Activated CD8-positive, alpha-beta T cell treated with anti-CD3 and anti-CD28 coated beads for 36 hours (primary cell): Measurements from ENCODE around the gene ERH. TPM values are rescaled to one million over a fixed set of nuclear protein-coding genes. Genes with fewer than 3 reads are reported as not detected.

Experiments used
- ATAC-seq: fragments of 200-7000 bp; cut with Tn5 transposase; one replicate; pipeline ENCODE4 v1.10.0; 2021; ENCODE audit warnings: mild to moderate bottlenecking, moderate library complexity
- CTCF ChIA-PET: fragments of 350-600 bp; sonication (Branson Sonifier 250); formaldehyde crosslinking; loops from one replicate; lab custom pipeline; 2021; ENCODE audit warnings: antibody characterized with exemption; lab: Charles Lee
- POLR2A ChIA-PET: fragments of 350-600 bp; sonication (Branson Sonifier 250); formaldehyde crosslinking; loops from one replicate; lab custom pipeline; 2021; ENCODE audit warnings: antibody characterized with exemption; lab: Charles Lee
- DNase-seq: peaks from one replicate; pipeline ENCODE4 v3.0.0-alpha.2; 2020
- H3K27ac Mint-ChIP-seq: one replicate; pipeline ENCODE4 v1.8.0; 2021; ENCODE audit warnings: mild to moderate bottlenecking, mixed read lengths
- H3K27me3 Mint-ChIP-seq: one replicate; pipeline ENCODE4 v1.8.0; 2021; ENCODE audit warnings: mixed read lengths
- H3K36me3 Mint-ChIP-seq: one replicate; pipeline ENCODE4 v1.8.0; 2021; ENCODE audit warnings: low read depth, mixed read lengths
- H3K4me1 Mint-ChIP-seq: one replicate; pipeline ENCODE4 v1.8.0; 2021; ENCODE audit warnings: low read depth, mixed read lengths
- H3K4me3 Mint-ChIP-seq: one replicate; pipeline ENCODE4 v1.8.0; 2021; ENCODE audit warnings: mild to moderate bottlenecking, moderate library complexity, mixed read lengths
- H3K9me3 Mint-ChIP-seq: one replicate; pipeline ENCODE4 v1.8.0; 2021; ENCODE audit warnings: mixed read lengths
- intact Hi-C: fragments of 100-400 bp; cut with micrococcal nuclease; formaldehyde crosslinking; loops from one replicate; pipeline ENCODE4 v1.10.0; 2022
- total RNA-seq, 2 experiments: library from RNA; stranded (reverse); gene quantifications; one replicate each; pipeline ENCODE4 v1.2.3, GENCODE V29; 2021
- TF ChIP-seq, protein P1 (sequence below): fragments of 200-600 bp; IDR thresholded peaks from one replicate; pipeline ENCODE4 v1.8.0; 2022; ENCODE audit warnings: antibody characterized with exemption, mild to moderate bottlenecking

Gene ERH
- total RNA-seq, 2 experiments from 2014 or later = 301 to 313 TPM

DNA sequence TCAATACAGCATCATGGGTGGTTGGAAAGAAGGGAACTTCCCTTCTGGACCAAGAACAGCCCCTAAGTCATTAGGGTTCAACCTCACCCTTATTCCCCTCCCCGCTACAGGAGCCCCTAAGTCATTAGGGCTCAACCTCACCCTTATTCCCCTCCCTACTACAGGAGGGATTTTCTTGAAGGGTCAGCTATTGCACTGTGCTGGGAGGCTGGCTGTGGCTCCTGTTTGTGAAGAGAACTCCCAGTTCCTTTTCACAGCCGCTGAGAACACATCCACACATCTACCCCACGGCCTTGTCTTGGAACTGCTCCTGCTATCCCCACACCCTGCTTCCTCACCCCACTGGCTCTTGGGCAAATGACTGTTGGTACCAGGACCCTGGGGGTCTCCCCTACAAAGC lies 44.9 kb downstream of the ERH start:
- Mint-ChIP-seq H3K27ac (no peak overlapping the region), H3K27me3 (no peaks in the 10 kb centered on the region), H3K9me3 (no peaks in the 10 kb centered on the region), H3K36me3 (no peaks in the 10 kb centered on the region), H3K4me3 (no peak overlapping the region), H3K4me1 (peaks cover 27% of the 10 kb centered on the region)
- POLR2A ChIA-PET = no interaction called here
- TF ChIP-seq, protein P1, sequence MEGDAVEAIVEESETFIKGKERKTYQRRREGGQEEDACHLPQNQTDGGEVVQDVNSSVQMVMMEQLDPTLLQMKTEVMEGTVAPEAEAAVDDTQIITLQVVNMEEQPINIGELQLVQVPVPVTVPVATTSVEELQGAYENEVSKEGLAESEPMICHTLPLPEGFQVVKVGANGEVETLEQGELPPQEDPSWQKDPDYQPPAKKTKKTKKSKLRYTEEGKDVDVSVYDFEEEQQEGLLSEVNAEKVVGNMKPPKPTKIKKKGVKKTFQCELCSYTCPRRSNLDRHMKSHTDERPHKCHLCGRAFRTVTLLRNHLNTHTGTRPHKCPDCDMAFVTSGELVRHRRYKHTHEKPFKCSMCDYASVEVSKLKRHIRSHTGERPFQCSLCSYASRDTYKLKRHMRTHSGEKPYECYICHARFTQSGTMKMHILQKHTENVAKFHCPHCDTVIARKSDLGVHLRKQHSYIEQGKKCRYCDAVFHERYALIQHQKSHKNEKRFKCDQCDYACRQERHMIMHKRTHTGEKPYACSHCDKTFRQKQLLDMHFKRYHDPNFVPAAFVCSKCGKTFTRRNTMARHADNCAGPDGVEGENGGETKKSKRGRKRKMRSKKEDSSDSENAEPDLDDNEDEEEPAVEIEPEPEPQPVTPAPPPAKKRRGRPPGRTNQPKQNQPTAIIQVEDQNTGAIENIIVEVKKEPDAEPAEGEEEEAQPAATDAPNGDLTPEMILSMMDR = no peak
- CTCF ChIA-PET = no interaction called here
- ATAC-seq (no peak), DNase-seq (no peak)
- intact Hi-C loops = no loop called here

DNA sequence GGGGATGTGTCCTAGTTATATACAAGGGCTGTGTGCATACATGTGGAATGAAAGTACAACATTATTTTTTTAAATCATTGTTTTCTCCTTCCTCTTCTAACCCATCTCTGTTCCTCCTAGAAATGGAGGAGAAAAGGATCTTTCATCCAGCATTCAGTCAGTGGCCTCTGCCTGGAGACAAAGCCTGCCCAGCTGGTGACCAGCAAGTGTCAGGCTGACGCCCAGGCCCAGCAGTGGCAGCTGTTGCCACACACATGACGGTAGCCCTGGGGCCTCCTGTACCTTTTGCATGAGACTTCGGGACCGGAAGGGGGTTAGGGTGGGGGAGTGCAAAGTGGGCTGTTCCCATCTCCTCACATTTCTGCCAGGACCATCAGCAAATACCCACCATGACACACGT lies 46.2 kb downstream of the ERH start:
- DNase-seq (no peak), ATAC-seq (no peak)
- TF ChIP-seq, protein P1 = no peak
- Mint-ChIP-seq H3K4me1 (peaks cover 20% of the 10 kb centered on the region), H3K4me3 (no peak overlapping the region), H3K9me3 (no peaks in the 10 kb centered on the region), H3K27me3 (no peaks in the 10 kb centered on the region), H3K36me3 (no peaks in the 10 kb centered on the region), H3K27ac (no peak overlapping the region)
- POLR2A ChIA-PET = interaction anchor here (0.9 to 1.0 kb wide), 2 partner anchors 10 to 29 kb away, joined by 3 to 4 read pairs; no protein-coding TSS in a partner anchor
- CTCF ChIA-PET = interaction anchor here (0.8 kb wide), 1 partner anchor 95 kb away, joined by 3 read pairs; no protein-coding TSS in a partner anchor
- intact Hi-C loops = no loop called here

DNA sequence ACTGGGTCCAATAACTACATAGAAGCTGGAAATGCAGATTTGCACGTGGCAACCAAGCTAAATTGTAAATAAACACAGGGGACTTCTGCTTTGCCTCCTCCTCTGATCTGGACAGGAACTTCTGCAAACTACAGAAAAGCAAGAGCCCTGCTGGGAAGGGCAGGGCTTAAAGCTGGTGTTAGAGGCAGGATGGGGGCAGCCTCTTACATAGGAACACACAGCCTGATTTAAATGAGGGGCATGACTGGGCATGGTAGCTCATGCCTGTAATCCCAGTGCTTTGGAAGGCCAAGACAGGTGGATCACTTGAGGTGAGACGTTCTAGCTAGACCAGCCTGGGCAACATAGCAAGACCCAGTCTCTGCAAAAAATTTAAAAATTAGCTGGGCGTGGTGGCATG lies 46.7 kb downstream of the ERH start:
- no peaks in the 10 kb centered on the region for H3K27me3 Mint-ChIP-seq
- H3K9me3 Mint-ChIP-seq = no peaks in the 10 kb centered on the region
- intact Hi-C loops = no loop called here
- no peaks in the 10 kb centered on the region for H3K36me3 Mint-ChIP-seq
- H3K27ac Mint-ChIP-seq = no peak overlapping the region
- ATAC-seq = no peak
- CTCF ChIA-PET = interaction anchor here (0.8 kb wide), 1 partner anchor 95 kb away, joined by 3 read pairs; no protein-coding TSS in a partner anchor
- peaks cover 20% of the 10 kb centered on the region for H3K4me1 Mint-ChIP-seq
- POLR2A ChIA-PET = interaction anchor here (0.6 to 1.0 kb wide), 3 partner anchors 9 to 29 kb away, joined by 3 to 4 read pairs (median 3); no protein-coding TSS in a partner anchor
- no peak overlapping the region for H3K4me3 Mint-ChIP-seq
- no peak for DNase-seq
- TF ChIP-seq, protein P1 = no peak

DNA sequence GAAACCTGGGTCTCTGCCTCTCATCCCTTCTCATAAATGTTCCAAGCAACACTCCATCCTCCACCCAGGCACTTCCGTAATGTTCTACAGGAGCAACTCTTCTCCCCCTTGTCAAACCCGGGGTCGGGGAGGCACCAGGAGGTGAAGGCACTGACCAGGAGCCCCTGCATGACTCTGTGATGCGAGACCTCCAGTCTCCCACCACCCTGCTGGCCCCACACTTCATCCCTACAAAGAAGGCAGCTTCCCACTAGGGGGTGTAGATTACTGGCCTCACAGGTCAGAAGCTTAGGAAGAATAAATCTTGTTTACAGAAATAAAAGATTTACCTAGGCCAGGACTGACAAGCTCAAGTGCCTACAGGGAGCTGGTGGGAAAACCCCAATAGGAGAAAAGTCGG lies 47.2 kb downstream of the ERH start:
- no peak for DNase-seq
- Mint-ChIP-seq H3K27me3 (no peaks in the 10 kb centered on the region), H3K36me3 (no peaks in the 10 kb centered on the region), H3K27ac (no peak overlapping the region), H3K9me3 (no peaks in the 10 kb centered on the region), H3K4me1 (peaks cover 20% of the 10 kb centered on the region), H3K4me3 (no peak overlapping the region)
- POLR2A ChIA-PET = interaction anchor here (0.6 to 1.0 kb wide), 3 partner anchors 9 to 30 kb away, joined by 3 to 4 read pairs (median 3); no protein-coding TSS in a partner anchor
- no peak for ATAC-seq
- CTCF ChIA-PET = interaction anchor here (0.8 kb wide), 1 partner anchor 94 kb away, joined by 3 read pairs; no protein-coding TSS in a partner anchor
- intact Hi-C loops = no loop called here
- TF ChIP-seq, protein P1 = no peak

DNA sequence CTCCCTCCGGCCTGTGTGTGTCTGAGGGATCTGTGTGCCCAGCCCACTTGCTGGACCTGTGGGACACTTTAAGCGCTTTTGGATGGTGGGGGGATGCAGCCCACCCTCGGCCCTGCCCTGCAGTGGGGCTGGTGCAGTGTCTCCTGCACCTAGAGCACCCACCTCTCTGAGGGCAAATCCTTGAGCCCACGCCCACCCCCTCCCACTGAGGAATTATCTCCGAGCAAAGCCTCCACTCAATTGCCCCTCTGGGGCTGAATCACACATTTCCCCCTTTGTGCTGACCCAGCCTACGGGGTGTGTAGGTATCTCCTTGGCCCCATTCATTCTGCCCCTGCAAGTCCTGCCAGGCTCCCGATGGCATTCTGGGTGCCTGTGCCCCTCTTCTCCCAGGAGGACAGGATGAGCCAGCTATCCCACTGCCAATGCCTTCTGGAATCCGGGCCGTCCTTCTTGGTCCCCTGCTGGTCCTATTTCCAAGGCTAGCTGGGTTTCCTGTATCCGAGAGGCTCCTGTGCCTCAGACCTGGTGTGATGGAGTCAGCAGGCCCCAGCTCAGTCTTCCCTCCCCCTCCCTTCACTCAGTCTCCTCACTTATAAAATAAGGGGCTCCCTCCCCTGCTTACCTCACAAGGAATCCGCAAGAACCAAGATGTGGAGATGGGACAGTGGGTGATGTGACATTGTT lies 48.9 kb downstream of the ERH start:
- no peaks in the 10 kb centered on the region for H3K9me3 Mint-ChIP-seq
- H3K4me1 Mint-ChIP-seq = peaks cover 7% of the 10 kb centered on the region
- intact Hi-C loops = no loop called here
- TF ChIP-seq, protein P1 = no peak
- ChIA-PET POLR2A (no interaction called here), CTCF (no interaction called here)
- H3K27me3 Mint-ChIP-seq = no peaks in the 10 kb centered on the region
- DNase-seq (no peak), ATAC-seq (no peak)
- no peaks in the 10 kb centered on the region for H3K36me3 Mint-ChIP-seq
- H3K27ac Mint-ChIP-seq = no peak overlapping the region
- no peak overlapping the region for H3K4me3 Mint-ChIP-seq
